ENCODE results near the gene BLMH. TPM values are rescaled to one million over a fixed set of nuclear protein-coding genes. Genes with fewer than 3 reads are reported as not detected.

Gene BLMH, protein sequence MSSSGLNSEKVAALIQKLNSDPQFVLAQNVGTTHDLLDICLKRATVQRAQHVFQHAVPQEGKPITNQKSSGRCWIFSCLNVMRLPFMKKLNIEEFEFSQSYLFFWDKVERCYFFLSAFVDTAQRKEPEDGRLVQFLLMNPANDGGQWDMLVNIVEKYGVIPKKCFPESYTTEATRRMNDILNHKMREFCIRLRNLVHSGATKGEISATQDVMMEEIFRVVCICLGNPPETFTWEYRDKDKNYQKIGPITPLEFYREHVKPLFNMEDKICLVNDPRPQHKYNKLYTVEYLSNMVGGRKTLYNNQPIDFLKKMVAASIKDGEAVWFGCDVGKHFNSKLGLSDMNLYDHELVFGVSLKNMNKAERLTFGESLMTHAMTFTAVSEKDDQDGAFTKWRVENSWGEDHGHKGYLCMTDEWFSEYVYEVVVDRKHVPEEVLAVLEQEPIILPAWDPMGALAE
- total RNA-seq = 44.5 to 60.2 TPM (median 49.5 TPM) in 3 replicates
- long read RNA-seq, transcript BLMH-201 (12 exons, 2,365 nt) = major isoform, 42 of 49 reads
- long read RNA-seq, partial matches to known transcripts = 2 of 49 reads
- long read RNA-seq, other reads (novel, unspliced or antisense) = 2 of 49 reads

DNA sequence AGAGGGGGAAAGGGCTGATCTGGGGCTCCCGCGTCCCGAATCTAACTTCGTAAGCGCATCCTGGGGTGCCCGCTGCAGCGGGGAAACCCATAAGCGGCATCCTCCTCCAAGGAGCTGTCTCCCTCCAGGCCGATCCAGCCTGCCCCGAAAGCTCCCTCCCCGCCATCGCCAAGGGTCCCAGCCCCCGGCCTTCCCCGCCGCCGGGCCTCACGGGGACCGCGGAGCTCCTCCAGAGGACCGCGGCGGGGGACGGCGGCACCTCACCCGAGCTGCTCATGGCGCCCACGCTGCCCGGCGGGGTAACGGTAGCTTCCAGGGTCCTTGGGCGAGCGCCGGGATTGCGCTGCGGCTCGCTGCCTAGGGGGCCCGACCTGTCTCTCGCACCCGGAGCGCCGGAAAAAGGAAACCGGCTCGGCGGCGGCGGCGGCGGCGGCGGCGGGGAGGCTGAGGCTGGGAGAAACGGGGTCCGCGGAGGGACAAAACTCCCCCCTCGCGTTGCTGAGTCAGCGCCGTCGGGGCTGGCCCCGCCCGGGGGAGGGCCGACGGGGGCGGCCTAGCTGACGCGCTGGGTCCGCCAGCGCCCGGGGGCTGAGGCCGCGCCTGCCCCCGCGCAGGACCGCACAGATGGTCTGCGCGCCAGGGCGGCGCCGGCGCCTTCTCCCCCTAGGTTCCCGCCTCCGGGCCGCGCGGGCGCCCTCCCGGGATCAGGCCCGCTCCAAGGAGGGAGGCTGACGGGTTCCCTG lies at the start of gene BLMH:
BLMH (minus strand) TSS at position 402 of the 743 bp plus-strand sequence; CDS start at position 277, 125 bp downstream.
- H3K4me1 Mint-ChIP-seq (ENCODE audit: low read depth) = peaks cover 21% of the 10 kb centered on the region
- H3K36me3 Mint-ChIP-seq (ENCODE audit: low read depth) = peaks cover 4% of the 10 kb centered on the region
- DNase-seq (ENCODE audit: low spot score) = peak; percentile 93
- TF ChIP-seq, protein P1, sequence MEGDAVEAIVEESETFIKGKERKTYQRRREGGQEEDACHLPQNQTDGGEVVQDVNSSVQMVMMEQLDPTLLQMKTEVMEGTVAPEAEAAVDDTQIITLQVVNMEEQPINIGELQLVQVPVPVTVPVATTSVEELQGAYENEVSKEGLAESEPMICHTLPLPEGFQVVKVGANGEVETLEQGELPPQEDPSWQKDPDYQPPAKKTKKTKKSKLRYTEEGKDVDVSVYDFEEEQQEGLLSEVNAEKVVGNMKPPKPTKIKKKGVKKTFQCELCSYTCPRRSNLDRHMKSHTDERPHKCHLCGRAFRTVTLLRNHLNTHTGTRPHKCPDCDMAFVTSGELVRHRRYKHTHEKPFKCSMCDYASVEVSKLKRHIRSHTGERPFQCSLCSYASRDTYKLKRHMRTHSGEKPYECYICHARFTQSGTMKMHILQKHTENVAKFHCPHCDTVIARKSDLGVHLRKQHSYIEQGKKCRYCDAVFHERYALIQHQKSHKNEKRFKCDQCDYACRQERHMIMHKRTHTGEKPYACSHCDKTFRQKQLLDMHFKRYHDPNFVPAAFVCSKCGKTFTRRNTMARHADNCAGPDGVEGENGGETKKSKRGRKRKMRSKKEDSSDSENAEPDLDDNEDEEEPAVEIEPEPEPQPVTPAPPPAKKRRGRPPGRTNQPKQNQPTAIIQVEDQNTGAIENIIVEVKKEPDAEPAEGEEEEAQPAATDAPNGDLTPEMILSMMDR (IDR thresholded peaks at IDR 0.05) = no peak
- H3K27me3 Mint-ChIP-seq (ENCODE audit: low read depth) = no peaks in the 10 kb centered on the region
- H3K9me3 Mint-ChIP-seq (ENCODE audit: low read depth) = no peaks in the 10 kb centered on the region
- H3K4me3 Mint-ChIP-seq (ENCODE audit: unreplicated experiment) = peak within 1 kb of the TSS; percentile 91
- H3K27ac Mint-ChIP-seq (ENCODE audit: unreplicated experiment) = peak within 1 kb of the TSS; percentile 77

DNA sequence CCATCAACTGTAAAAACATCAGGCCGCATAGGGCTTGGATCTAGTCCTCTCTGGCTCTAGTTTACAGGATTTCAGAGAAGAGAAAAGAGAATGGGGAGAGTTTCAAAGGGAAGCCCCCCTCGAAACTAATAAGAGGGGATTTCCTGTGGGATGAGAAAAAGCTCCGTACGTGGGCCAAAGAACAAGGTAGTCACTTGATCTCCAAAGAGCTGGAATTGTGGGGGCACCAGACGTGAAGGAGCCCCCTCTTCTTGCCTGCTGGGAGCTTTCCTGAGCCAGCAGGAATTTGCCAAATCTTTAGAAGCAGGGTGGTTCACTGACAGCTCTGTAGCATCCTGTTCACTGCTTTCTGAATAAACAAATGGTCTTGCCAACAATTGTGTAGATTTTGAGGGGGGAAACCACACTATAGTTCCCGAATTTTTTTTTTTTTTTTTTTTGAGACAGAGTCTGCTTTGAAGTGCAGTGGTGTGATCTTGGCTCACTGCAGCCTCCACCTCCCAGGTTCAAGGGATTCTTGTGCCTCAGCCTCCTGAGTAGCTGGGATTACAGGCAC lies 49.1 kb upstream of the BLMH start:
- Mint-ChIP-seq H3K36me3 (ENCODE audit: low read depth) (no peaks in the 10 kb centered on the region), H3K4me3 (ENCODE audit: unreplicated experiment) (no peak overlapping the region), H3K4me1 (ENCODE audit: low read depth) (peaks cover 41% of the 10 kb centered on the region), H3K9me3 (ENCODE audit: low read depth) (no peaks in the 10 kb centered on the region), H3K27ac (ENCODE audit: unreplicated experiment) (peak overlapping the region; percentile 98), H3K27me3 (ENCODE audit: low read depth) (no peaks in the 10 kb centered on the region)
- TF ChIP-seq, protein P1 (IDR thresholded peaks at IDR 0.05) = no peak
- DNase-seq (ENCODE audit: low spot score) = no peak

DNA sequence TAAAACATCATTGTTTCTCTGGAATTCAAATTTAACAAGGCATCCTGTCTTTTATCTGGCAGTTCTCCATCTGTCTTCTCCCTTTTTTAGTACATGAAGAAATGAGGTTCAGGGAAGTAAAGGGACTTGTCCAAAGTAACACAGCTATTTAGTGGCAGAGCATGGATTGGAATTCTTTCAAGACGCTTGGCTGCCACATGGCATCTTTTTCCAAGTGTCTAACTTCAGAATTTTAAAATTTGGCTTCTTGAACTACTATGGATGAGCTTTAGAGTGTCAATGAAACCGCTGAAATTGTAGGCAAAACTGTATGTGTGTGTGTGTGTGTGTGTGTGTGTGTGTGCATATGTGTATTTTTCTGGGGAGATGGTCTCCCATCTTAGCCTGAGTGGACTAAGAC lies 47.3 kb upstream of the BLMH start:
- DNase-seq (ENCODE audit: low spot score) = no peak
- H3K27ac Mint-ChIP-seq (ENCODE audit: unreplicated experiment) = no peak overlapping the region
- H3K27me3 Mint-ChIP-seq (ENCODE audit: low read depth) = no peaks in the 10 kb centered on the region
- no peaks in the 10 kb centered on the region for H3K36me3 Mint-ChIP-seq (ENCODE audit: low read depth)
- H3K4me3 Mint-ChIP-seq (ENCODE audit: unreplicated experiment) = no peak overlapping the region
- H3K9me3 Mint-ChIP-seq (ENCODE audit: low read depth) = no peaks in the 10 kb centered on the region
- TF ChIP-seq, protein P1 (IDR thresholded peaks at IDR 0.05) = no peak
- H3K4me1 Mint-ChIP-seq (ENCODE audit: low read depth) = peaks cover 30% of the 10 kb centered on the region

DNA sequence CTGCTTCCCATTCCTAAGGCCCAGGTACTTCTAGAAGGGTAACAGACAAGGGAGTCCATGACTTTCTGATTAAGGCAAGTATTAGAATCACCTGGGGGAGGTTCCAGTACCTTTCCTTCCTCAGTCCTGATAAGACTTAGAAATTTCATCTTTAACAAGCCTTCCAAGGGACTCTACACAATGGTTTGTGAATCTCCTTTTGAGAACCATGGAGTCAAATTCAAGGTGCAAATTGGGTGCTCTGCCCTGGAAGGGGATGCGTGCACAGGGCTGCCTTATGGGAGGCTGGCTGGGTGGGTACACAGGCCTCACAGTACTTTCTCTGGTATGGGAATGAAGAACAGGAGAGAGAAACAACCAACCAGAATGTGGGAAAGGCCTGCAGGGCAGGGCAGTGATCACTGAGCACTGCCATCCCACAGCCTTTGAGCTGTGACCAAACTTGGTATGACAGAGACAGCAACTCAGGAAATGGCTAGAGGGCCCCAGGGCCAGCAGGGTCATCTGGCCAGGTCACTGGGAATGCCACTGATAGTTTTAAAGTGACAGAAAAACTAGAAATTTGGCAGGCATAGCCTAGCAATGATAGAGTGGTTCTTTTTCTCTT lies 45.8 kb upstream of the BLMH start:
- no peak for DNase-seq (ENCODE audit: low spot score)
- no peaks in the 10 kb centered on the region for H3K27me3 Mint-ChIP-seq (ENCODE audit: low read depth)
- TF ChIP-seq, protein P1 (IDR thresholded peaks at IDR 0.05) = no peak
- H3K9me3 Mint-ChIP-seq (ENCODE audit: low read depth) = no peaks in the 10 kb centered on the region
- H3K4me1 Mint-ChIP-seq (ENCODE audit: low read depth) = peaks cover 28% of the 10 kb centered on the region
- no peak overlapping the region for H3K27ac Mint-ChIP-seq (ENCODE audit: unreplicated experiment)
- no peaks in the 10 kb centered on the region for H3K36me3 Mint-ChIP-seq (ENCODE audit: low read depth)
- no peak overlapping the region for H3K4me3 Mint-ChIP-seq (ENCODE audit: unreplicated experiment)
